ENCODE measurements around the gene COMMD6. TPM values are rescaled to one million over a fixed set of nuclear protein-coding genes. Genes with fewer than 3 reads are reported as not detected.

COMMD6 gene
- total and polyA plus RNA-seq, 2 of the 13 experiments (the other 11 are each of a cell fraction or from before 2014, with no cell fraction given), result 97.0 to 164 TPM

- TF ChIP-seq FOXP1 (IDR thresholded peaks at IDR 0.05) (no peak), FOXP1 (CRISPR knock-in tag; IDR thresholded peaks at IDR 0.05) (peak; percentile 56; the same call in 1 of the 2 replicates), ZBTB1 (CRISPR knock-in tag; IDR thresholded peaks at IDR 0.05; ENCODE audit: borderline replicate concordance) (no peak), HCFC1 (IDR thresholded peaks at IDR 0.05; ENCODE audit: low read depth, low read length) (no peak), ZNF737 (CRISPR knock-in tag; IDR thresholded peaks at IDR 0.05; ENCODE audit: borderline replicate concordance) (no peak), ZNF564 (CRISPR knock-in tag; IDR thresholded peaks at IDR 0.05) (no peak; the same call in 1 of the 2 replicates), EEA1 (CRISPR knock-in tag; IDR thresholded peaks at IDR 0.05; ENCODE audit: borderline replicate concordance) (0 out of 2 replicates have a peak, but pooled peaks have one; percentile 8), HOXA5 (CRISPR knock-in tag; IDR thresholded peaks at IDR 0.05) (peak; percentile 44; the same call in 1 of the 2 replicates), POLR2G (IDR thresholded peaks at IDR 0.05; ENCODE audit: low read depth, low read length) (peak; percentile 80), ZKSCAN1 (IDR thresholded peaks at IDR 0.05; ENCODE audit: low read length) (no peak), MAX (IDR thresholded peaks at IDR 0.05) (peak; percentile 68), ZMYM4 (CRISPR knock-in tag; IDR thresholded peaks at IDR 0.05) (peak; percentile 88), REPIN1 (CRISPR knock-in tag; IDR thresholded peaks at IDR 0.05; ENCODE audit: borderline replicate concordance, low read depth) (0 out of 2 replicates have a peak, but pooled peaks have one; percentile 27), ZNF773 (CRISPR knock-in tag; IDR thresholded peaks at IDR 0.05; ENCODE audit: borderline replicate concordance) (no peak; the same call in 1 of the 2 replicates), KLF9 (CRISPR knock-in tag; IDR thresholded peaks at IDR 0.05; ENCODE audit: low read depth) (no peak), UBTF (CRISPR knock-in tag; IDR thresholded peaks at IDR 0.05) (peak; percentile 53), ZNF674 (CRISPR knock-in tag; IDR thresholded peaks at IDR 0.05; ENCODE audit: low read depth) (no peak), POLR2AphosphoS2 (IDR thresholded peaks at IDR 0.05; ENCODE audit: low read depth, low read length) (no peak), TBL1XR1 (IDR thresholded peaks at IDR 0.05; ENCODE audit: borderline replicate concordance, low read length, partially characterized antibody) (no peak), NFKB2 (CRISPR knock-in tag; IDR thresholded peaks at IDR 0.05; ENCODE audit: borderline replicate concordance) (peak; percentile 53; the same call in 1 of the 2 replicates), ZNF670 (CRISPR knock-in tag; IDR thresholded peaks at IDR 0.05; ENCODE audit: borderline replicate concordance) (no peak), ZNF362 (CRISPR knock-in tag; IDR thresholded peaks at IDR 0.05; ENCODE audit: borderline replicate concordance) (peak; percentile 84), ASH2L (IDR thresholded peaks at IDR 0.05; ENCODE audit: insufficient read length, low read depth, low read length) (peak; percentile 89), ZNF703 (CRISPR knock-in tag; IDR thresholded peaks at IDR 0.05; ENCODE audit: borderline replicate concordance) (no peak), SMYD3 (CRISPR knock-in tag; IDR thresholded peaks at IDR 0.05) (no peak), ARHGAP35 (CRISPR knock-in tag; IDR thresholded peaks at IDR 0.05; ENCODE audit: borderline replicate concordance) (no peak)
These were observed 55.4 kb downstream of the COMMD6 start, which contains the start of gene TBC1D4 (continued) for GRCh38 chr13:75482070-75482819.

Measured in HepG2 (cell line).